Measurements from ENCODE around the gene DEXI. TPM values are rescaled to one million over a fixed set of nuclear protein-coding genes. Genes with fewer than 3 reads are reported as not detected.

DEXI gene
- total and polyA plus RNA-seq, 2 of the 13 experiments (the other 11 are each of a cell fraction or from before 2014, with no cell fraction given), result 51.5 to 70.4 TPM

- TF ChIP-seq, protein P1, sequence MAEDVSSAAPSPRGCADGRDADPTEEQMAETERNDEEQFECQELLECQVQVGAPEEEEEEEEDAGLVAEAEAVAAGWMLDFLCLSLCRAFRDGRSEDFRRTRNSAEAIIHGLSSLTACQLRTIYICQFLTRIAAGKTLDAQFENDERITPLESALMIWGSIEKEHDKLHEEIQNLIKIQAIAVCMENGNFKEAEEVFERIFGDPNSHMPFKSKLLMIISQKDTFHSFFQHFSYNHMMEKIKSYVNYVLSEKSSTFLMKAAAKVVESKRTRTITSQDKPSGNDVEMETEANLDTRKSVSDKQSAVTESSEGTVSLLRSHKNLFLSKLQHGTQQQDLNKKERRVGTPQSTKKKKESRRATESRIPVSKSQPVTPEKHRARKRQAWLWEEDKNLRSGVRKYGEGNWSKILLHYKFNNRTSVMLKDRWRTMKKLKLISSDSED (CRISPR knock-in tag; IDR thresholded peaks at IDR 0.05), result no peak
- TF ChIP-seq KMT2B (CRISPR knock-in tag; IDR thresholded peaks at IDR 0.05) (peak; percentile 82), ZNF430 (CRISPR knock-in tag; IDR thresholded peaks at IDR 0.05) (peak; percentile 98), CSRNP1 (CRISPR knock-in tag; IDR thresholded peaks at IDR 0.05) (no peak), ZNF513 (CRISPR knock-in tag; conservative IDR thresholded peaks at IDR 0.05) (no peak), NBN (conservative IDR thresholded peaks at IDR 0.05) (no peak), TGIF2 (CRISPR knock-in tag; IDR thresholded peaks at IDR 0.05) (peak; percentile 97), TP53 (CRISPR knock-in tag; conservative IDR thresholded peaks at IDR 0.05) (no peak), ESRRA (CRISPR knock-in tag; IDR thresholded peaks at IDR 0.05; ENCODE audit: low read depth) (no peak), TCF12 (IDR thresholded peaks at IDR 0.05) (no peak), TCF12 (CRISPR knock-in tag; IDR thresholded peaks at IDR 0.05) (no peak), ZNF44 (CRISPR knock-in tag; IDR thresholded peaks at IDR 0.05) (no peak; the same call in 1 of the 2 replicates), SIN3A (IDR thresholded peaks at IDR 0.05; ENCODE audit: borderline replicate concordance, low read depth, low read length) (no peak), ZNF124 (CRISPR knock-in tag; IDR thresholded peaks at IDR 0.05) (peak; percentile 80; the same call in 1 of the 2 replicates), NR1H2 (CRISPR knock-in tag; IDR thresholded peaks at IDR 0.05; ENCODE audit: borderline replicate concordance, low read depth) (no peak)
- TF ChIP-seq, protein P2, sequence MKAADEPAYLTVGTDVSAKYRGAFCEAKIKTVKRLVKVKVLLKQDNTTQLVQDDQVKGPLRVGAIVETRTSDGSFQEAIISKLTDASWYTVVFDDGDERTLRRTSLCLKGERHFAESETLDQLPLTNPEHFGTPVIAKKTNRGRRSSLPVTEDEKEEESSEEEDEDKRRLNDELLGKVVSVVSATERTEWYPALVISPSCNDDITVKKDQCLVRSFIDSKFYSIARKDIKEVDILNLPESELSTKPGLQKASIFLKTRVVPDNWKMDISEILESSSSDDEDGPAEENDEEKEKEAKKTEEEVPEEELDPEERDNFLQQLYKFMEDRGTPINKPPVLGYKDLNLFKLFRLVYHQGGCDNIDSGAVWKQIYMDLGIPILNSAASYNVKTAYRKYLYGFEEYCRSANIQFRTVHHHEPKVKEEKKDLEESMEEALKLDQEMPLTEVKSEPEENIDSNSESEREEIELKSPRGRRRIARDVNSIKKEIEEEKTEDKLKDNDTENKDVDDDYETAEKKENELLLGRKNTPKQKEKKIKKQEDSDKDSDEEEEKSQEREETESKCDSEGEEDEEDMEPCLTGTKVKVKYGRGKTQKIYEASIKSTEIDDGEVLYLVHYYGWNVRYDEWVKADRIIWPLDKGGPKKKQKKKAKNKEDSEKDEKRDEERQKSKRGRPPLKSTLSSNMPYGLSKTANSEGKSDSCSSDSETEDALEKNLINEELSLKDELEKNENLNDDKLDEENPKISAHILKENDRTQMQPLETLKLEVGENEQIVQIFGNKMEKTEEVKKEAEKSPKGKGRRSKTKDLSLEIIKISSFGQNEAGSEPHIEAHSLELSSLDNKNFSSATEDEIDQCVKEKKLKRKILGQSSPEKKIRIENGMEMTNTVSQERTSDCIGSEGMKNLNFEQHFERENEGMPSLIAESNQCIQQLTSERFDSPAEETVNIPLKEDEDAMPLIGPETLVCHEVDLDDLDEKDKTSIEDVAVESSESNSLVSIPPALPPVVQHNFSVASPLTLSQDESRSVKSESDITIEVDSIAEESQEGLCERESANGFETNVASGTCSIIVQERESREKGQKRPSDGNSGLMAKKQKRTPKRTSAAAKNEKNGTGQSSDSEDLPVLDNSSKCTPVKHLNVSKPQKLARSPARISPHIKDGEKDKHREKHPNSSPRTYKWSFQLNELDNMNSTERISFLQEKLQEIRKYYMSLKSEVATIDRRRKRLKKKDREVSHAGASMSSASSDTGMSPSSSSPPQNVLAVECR (CRISPR knock-in tag; IDR thresholded peaks at IDR 0.05; ENCODE audit: borderline replicate concordance), result peak; percentile 59; the same call in 1 of the 2 replicates
- TF ChIP-seq, protein P3, sequence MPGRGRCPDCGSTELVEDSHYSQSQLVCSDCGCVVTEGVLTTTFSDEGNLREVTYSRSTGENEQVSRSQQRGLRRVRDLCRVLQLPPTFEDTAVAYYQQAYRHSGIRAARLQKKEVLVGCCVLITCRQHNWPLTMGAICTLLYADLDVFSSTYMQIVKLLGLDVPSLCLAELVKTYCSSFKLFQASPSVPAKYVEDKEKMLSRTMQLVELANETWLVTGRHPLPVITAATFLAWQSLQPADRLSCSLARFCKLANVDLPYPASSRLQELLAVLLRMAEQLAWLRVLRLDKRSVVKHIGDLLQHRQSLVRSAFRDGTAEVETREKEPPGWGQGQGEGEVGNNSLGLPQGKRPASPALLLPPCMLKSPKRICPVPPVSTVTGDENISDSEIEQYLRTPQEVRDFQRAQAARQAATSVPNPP (CRISPR knock-in tag; IDR thresholded peaks at IDR 0.05), result no peak
- TF ChIP-seq, protein P4, sequence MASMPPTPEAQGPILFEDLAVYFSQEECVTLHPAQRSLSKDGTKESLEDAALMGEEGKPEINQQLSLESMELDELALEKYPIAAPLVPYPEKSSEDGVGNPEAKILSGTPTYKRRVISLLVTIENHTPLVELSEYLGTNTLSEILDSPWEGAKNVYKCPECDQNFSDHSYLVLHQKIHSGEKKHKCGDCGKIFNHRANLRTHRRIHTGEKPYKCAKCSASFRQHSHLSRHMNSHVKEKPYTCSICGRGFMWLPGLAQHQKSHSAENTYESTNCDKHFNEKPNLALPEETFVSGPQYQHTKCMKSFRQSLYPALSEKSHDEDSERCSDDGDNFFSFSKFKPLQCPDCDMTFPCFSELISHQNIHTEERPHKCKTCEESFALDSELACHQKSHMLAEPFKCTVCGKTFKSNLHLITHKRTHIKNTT (CRISPR knock-in tag; IDR thresholded peaks at IDR 0.05), result no peak
Observed at GRCh38 chr16:10895053-10895946, 47.0 kb downstream of the DEXI start (continued).
